Adrenal gland (tissue), 5 donors: Measurements from ENCODE around the gene SPECC1L.

Experiments
- POLR2A ChIP-seq, 2 donors: fragments of 450-650 bp; IDR thresholded peaks; one replicate each; pipeline ENCODE4 v1.6.1; 2017; ENCODE audit warnings: antibody characterized with exemption in 2 of 2, mild to moderate bottlenecking in 2 of 2, moderate library complexity in 1 of 2
- TF ChIP-seq, protein P1 (sequence below), 6 experiments: fragments of 450-650 bp in 4 of 6; fragments of 200-600 bp in 2 of 6; sonication (generic) in 1 of 6; IDR thresholded peaks; 1 replicate in 5 of 6; 2 replicates in 1 of 6; pipeline versions ENCODE4 v1.5.1 to v1.8.0; 2016 to 2021; ENCODE audit warnings: antibody characterized with exemption in 6 of 6, mild to moderate bottlenecking in 2 of 6, moderate library complexity in 1 of 6
- donor health status: DM: no; HTN: no; CAD: no.

DNA sequence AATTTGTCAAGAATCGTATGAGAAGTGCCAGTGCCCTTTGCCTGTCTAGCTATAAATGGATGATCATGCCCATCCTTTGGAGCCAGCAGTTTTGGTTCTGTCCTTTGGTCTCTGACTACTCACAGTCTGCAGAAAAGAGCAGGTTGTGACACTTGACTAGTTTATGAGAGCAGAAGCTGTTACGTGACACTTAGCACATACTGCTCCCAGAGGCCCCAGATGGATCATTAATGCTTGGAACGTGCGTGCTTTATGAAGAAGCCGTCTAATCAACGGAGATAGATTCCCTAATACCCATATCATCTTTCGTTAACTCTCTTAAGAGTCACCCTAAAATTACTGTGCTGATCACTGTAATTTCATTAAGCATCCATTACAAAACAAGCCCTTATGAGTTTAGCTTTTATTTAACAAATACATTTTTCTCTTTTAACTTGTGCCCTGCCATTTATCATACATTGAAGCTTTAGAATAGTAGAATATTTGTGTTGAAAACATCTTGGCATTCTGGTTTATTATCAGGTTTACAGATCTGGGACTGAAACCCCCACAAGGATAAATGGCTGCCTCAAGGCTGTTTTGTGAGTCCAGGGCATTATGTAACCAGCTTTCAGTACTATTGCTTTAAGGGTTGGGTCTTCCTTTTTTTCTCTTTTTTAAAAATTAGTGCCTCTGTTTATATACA lies 109.7 kb downstream of the SPECC1L start:
- TF ChIP-seq, protein P1, sequence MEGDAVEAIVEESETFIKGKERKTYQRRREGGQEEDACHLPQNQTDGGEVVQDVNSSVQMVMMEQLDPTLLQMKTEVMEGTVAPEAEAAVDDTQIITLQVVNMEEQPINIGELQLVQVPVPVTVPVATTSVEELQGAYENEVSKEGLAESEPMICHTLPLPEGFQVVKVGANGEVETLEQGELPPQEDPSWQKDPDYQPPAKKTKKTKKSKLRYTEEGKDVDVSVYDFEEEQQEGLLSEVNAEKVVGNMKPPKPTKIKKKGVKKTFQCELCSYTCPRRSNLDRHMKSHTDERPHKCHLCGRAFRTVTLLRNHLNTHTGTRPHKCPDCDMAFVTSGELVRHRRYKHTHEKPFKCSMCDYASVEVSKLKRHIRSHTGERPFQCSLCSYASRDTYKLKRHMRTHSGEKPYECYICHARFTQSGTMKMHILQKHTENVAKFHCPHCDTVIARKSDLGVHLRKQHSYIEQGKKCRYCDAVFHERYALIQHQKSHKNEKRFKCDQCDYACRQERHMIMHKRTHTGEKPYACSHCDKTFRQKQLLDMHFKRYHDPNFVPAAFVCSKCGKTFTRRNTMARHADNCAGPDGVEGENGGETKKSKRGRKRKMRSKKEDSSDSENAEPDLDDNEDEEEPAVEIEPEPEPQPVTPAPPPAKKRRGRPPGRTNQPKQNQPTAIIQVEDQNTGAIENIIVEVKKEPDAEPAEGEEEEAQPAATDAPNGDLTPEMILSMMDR (IDR thresholded peaks at IDR 0.05) = no peak
- no peak for TF ChIP-seq POLR2A (IDR thresholded peaks at IDR 0.05)
